Activated T-helper 9 cell treated with anti-CD3 and anti-CD28 coated beads, Interleukin-2, amount 50 U/mL, for 16 hours (primary cell): ENCODE data around the gene UBL3.

Source experiments
- DNase-seq: peaks from one replicate; pipeline ENCODE4 v3.0.0-alpha.2; 2020; ENCODE audit warnings: low read depth

The UBL3 gene

DNA sequence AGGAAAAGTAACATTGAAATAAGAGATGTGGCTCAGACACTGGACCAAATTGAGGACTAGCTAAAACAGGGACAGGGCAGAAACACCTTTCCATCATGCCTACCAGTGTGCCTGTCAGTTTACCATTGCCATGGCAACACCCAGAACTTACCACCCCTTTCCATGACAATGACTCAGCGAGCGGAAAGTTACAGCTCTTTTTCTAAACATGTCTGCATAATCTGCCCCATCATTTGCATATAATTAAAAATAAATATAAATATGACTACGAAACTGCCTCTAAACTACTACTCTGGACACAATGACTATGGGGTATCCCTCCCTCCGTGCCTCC, 96.0 kb downstream of the UBL3 start:
- DNase-seq: no peak

DNA sequence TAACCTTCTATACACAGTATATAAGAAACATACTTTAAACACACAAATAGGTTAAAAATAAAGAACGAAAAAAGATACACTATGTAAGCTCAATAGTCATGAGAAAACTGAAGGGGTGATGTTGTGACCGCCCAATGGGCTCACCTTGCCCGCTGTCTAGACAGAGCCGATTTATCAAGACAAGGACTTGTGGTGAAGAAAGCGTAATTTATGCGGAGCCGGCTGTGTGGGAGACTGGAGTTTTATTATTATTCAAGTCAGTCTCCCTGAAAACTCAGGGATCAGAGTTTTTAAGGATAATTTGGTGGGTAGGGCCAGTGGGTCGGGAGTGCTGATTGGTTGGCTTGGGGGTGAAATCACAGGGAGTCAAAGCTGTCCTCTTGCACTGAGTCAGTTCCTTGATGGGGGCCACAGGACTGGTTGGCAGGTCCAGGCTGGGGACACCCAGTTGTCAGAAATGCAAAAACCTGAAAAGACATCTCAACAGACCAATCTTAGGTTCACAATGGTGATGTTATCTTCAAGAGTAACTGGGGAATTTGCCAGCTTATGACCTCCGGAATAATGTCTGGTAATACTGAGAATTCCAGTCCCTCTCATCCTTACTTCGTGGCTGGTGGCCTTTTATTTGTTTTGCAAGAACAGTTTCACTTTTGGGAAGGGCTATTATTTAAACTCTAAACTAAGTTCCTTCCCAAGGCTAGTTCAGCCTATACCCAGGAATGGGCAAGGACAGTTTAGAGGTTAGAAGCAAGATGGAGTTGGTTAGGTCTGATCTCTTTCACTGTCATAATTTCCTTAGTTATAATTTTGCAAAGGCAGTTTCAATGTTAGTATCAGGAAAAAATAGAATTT, 96.6 kb downstream of the UBL3 start:
- DNase-seq: no peak

DNA sequence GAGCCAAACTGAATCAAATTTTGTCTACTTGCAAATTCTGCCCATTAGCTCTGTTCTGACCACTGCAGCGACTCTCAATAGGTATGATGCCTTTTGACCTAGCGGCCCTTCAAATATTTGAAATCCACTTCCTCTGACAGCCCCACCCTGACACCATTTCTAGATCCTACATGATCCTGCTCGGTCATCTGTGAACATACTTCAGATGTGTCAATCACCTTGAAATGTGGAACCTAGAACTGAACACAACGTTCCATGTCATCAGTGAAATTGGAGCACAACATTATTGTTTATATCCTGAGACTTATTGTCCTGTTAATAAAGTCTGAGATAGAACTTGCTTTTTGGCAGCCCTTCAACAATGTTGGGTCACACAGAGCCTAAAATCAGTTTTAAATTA, 98.2 kb downstream of the UBL3 start:
- no peak for DNase-seq

DNA sequence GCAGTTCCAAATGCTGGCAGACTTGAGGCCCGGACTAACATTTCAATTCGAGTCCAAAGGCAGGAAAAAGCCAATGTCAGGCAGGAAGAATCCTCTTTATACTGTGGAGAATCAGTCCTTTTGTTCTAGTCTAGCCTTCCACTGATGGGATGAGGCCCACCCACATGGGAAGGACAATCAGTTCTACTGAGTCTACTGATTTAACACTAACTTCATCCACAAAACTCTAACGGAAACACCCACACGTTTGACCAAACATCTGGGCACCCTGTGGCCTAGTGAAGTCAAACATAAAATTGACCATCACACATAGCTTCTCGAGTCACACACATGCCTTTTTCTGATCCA, 100.3 kb downstream of the UBL3 start:
- DNase-seq: no peak

DNA sequence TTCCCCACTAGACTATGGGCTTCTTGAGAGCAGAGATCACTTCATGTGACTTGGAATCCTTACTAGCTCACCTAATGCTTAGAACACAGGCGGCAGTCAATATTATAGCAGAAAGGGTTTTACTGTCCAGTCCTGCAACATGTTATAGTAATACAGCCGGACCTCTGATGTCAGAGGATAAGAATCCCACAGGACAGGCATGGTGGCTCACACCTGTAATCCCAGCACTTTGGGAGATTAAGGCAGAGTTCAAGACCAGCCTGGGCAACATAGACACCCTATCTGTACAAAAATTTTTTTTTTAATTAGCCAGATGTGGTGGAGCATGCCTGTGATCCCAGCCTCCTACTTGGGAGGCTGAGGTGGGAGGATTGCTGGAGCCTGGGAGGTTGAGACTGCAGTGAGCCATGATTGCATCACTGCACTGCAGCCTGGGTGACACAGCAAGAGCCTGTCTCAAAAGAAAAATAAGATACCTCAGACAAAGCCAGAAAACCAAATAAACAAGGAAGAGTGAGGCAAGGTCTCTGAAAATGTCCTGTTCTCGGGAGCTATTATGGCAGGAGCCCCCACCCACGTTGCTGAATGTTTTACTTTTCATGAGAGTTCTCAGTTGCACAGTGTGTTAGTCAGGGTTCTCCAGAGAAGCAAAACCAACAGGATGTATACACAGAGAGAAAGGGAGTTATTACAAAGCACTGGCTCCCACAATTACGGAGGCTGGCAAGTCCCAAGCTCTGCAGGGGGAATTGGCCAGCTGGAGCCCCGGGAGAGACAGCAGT, 100.8 kb downstream of the UBL3 start:
- DNase-seq: no peak

DNA sequence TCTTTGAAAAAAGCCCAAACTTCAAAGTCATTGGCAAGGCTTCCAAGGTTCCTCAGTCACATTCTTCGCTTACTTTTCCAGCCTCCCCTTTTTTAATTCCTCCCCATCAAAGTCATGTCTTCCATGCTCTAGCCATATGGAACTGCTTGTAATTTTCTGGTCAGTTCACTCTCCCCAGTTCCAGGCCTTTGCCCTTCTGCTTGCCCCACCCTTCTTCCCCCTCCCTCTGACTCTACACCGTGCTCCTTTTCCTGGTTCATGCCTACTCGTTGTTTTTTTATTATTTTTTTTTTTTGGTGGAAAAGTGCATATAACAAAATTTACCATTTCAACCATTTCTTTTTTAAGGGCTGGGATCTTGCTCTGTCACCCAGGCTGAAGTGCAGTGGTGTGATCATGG, 102.3 kb downstream of the UBL3 start:
- no peak for DNase-seq

DNA sequence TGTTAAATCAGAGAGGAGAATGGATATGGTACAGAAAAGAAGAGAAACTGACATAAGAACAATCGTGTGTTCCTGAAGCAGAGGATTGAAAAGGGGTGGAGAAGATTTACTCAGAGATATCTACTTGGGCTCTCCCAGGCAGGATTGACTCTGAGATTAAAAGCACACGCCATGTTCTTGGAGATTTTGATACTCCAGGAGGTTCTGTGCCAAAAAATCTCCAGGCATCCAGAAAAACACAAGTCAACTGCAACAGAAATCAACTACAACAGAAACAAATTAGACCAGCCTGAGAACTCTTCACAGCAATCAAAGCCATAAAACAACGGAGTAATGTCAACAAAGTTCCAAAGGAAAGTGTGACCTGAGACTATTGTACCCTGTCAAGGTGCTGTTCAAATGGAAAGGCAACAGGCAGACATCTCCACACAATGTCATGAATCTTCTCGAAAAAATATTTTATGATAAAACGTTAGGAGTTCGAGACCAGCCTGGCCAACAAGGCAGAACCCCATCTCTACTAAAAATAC, 104.2 kb downstream of the UBL3 start:
- no peak for DNase-seq

DNA sequence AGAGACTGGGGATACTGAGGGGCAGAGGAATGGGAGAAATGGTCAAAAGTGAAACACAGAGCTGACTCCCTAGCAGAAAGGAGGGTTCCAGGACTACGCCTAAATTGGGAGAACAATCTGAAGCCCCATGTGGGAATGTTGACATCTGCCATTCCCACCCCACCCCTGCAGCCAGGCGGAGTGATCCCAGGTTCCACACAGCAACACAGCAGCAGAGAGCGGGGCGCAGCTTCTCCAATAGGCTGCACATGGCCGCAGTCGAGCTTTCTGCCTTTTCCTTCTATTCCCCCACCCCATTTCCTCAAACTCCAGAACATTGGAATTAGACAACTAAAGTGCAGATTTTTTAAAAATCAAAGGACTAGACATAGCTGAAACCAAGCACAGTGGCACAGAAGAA, 104.7 kb downstream of the UBL3 start:
- no peak for DNase-seq

DNA sequence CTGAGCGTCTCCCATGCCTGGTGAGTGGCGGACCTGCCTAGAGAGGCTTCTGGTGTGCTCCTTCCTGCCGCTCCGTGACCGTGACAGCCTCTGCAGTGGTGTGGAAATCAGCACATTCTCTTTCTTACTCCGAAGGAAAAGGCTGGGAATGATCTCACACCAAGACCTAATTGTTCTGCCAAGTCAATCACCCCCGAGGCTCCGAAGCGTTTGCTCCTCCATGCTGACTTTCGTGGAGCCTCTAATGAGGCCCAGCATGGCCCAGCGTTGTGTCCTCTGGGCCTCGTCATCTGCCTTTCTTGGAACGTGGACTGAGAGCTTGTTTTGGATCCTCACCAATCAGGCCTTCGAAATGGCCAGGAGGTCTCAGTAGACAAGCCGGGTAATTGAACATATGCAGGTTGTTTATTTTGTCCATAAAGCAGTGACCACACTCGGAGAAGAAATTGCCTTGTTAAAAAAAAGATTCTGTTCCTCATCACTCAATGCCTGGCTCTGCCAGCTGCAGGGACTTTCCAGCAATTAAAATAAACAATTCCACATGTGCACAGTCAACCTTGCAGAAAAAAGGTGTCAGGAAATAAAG, 107.1 kb downstream of the UBL3 start:
- DNase-seq: no peak

DNA sequence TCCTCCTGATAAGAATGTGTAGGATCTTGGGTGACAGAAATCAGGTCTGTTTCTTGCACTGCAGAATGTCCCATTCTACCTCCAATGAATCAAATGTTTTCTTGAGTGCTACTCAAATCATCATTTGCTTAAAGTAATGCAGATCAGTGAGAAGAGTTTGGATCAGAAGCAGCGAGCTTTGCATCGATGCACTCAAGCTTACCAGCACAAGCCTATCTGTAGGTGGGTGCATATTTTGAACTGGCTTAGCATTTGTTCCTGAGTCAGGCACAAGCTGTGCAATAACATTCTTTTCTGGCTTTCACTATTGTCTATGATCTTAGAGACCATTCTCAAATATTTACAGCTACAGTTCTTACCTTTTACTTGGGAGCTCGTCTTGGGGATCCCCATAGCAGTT, 109.5 kb downstream of the UBL3 start:
- DNase-seq: no peak

DNA sequence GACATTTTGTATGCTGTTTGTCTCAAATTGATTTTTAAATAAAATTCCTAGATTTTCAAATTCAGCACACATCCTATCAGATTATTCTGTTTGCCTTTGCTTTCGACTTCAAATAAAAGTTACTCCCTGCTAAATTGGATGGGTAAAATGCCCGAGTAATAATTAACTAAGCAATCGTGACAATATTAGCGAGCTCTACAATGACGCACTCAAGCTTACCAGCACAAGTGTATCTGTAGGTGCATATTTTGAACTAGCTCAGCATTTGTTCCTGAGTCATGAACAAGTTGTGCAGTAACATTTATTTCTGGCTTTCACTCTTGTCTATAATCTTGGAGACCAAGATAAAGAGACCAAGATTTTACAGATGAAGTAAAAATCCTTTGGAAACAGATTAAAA, 113.4 kb downstream of the UBL3 start:
- no peak for DNase-seq

DNA sequence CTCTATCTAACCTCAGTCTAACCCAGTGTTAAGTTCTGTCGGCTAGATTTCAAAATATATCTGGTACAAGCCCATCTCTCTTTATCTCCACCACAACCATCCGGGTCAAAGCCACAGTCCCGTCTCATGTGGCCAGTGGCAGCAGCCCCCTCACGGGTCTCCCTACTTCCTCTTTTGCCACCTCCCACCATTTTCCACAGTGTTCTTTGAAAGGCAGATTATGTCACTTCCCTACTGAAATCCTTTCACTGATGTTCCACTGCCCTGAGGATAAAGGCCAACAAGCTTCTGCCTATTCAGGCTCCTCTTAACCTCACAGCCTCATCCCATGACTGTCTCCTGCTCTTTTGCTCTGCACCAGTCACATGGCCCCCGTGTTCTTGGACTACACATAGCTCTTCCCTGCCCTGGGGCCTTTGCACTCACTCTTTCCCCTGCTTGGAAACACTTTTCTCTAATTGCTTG, 117.2 kb downstream of the UBL3 start:
- no peak for DNase-seq

DNA sequence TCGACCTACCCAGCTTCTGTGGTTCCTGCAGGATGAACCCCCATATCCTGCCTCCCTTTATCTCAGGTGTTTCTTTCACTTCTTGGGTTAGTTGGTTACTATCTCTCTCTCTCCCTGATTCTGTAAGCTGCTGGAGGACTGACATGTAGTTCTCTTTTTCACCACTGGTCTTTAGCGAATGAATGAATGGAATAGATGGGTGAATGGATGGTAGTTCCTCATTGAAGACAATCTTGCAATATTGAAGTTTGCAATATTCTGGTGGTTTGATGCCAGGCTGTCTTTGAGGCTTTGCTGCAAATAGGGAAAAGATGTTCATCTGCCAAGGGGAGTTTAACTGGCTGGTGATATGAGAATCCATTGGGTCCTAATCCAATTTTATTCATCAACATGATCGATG, 120.2 kb downstream of the UBL3 start:
- no peak for DNase-seq

DNA sequence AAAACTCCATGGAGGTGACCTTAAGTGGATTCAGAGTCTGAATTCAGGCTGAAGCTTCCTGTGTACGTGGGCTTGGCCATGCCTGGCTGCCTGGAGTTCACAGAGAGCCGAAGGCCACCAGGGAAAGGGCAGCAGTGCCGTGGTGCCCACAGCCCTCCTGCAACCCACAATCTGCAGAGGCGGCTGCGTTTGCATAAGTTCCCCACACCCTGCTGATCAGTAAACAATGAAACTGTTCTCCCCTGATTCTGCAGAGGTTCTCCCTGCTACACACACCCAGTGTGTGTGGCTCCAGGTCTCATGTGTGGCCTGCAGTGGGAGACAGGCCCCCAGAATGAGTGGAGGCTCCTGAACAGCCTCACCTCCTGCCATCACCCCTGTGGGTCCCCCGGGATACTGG, 128.0 kb downstream of the UBL3 start:
- no peak for DNase-seq

DNA sequence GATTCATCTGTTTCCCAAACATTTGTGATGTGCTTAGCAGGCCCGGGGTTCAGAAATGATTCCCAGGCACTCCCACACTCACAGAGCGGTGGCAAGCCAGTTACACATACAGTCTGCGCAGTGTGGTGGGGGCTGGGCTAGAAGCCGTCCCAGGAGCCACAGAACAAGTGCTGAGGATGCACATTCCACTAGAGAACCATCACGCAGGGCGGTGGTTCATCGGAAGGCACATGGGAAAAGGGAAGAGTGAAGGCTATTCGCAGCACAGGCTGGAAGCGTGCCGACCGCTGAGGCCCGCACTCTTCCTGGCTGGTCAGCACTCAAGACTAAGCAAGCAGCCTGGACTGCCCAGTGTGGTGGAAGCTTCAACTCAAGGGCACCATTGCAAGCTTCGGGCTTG, 128.7 kb downstream of the UBL3 start:
- no peak for DNase-seq

DNA sequence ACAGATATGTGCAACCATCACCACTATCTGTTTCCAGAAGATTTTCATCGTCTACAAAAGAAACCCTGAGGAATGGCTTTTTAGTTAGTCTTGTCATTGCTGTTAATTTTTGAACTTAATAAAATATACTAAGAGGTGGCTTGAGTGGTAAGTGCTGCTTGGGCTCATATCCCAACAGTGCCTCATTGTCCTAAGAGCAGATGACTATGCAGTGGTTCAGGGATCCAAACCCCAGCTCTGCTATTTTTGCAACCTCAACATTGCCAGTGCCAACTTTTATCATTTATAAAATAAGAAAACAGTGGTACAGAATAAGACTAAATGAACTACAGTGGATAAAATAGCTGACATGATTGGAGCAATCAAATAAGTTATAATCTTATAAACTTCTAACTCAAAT, 131.7 kb downstream of the UBL3 start:
- DNase-seq: no peak

DNA sequence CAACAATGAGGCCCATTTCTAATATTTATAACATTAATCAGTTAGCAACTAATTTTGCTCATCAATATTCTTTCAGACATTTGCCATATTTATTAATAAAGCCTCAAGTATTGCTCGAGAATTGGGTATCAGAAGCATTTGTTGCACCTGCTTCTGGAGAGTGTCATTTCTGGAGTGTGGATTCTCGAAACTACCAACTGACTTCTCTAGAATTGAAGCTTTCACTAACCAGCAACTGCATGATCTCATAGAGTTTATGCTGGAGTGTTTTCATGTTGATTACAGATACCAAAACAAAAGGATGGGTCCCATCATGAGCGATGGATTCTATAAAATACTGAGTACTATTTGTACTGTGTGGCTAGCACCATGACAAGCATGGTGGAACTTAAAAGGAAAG, 133.9 kb downstream of the UBL3 start:
- DNase-seq: no peak
